ENCODE data around the gene XPR1. TPM values are rescaled to one million over a fixed set of nuclear protein-coding genes. Genes with fewer than 3 reads are reported as not detected.

Gene XPR1
- total RNA-seq, 1 donor, result 25.7 TPM

DNA sequence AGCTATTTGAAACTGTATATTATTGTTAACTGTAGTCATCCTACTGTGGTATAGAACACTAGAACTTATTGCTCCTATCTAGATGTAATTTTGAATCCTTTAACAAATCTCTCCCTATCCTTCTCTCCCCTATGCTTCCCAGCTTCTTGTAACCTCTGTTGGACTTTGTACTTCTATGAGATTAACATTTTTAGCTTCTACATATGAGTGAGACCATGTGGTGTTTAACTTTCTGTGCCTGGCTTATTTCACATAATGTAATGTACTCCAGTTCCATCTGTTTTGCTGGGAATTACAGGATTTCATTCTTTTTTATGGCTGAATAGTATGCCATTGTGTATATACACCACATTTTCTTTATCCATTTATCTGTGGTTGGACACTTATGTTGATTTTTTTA is 216.4 kb downstream of the XPR1 start:
- H3K9me3 ChIP-seq (ENCODE audit: low read depth, low read length), result no peaks in the 10 kb centered on the region
- no peaks in the 10 kb centered on the region for H3K27me3 ChIP-seq (ENCODE audit: insufficient read depth, low read length)
- no peaks in the 10 kb centered on the region for H3K4me1 ChIP-seq (ENCODE audit: insufficient read depth, low read length)
- no peaks in the 10 kb centered on the region for H3K36me3 ChIP-seq (ENCODE audit: insufficient read depth, low read length)
- no peak overlapping the region for H2AFZ ChIP-seq (ENCODE audit: low read length)
- no peak overlapping the region for H3K4me3 ChIP-seq (ENCODE audit: insufficient read depth, low read length)
- no peak overlapping the region for H3K4me2 ChIP-seq (ENCODE audit: insufficient read depth, low read length)
- no peak overlapping the region for H3K27ac ChIP-seq (ENCODE audit: low read depth, low read length)
- no peaks in the 10 kb centered on the region for H4K20me1 ChIP-seq (ENCODE audit: insufficient read depth, low read length)
- TF ChIP-seq, protein P1, sequence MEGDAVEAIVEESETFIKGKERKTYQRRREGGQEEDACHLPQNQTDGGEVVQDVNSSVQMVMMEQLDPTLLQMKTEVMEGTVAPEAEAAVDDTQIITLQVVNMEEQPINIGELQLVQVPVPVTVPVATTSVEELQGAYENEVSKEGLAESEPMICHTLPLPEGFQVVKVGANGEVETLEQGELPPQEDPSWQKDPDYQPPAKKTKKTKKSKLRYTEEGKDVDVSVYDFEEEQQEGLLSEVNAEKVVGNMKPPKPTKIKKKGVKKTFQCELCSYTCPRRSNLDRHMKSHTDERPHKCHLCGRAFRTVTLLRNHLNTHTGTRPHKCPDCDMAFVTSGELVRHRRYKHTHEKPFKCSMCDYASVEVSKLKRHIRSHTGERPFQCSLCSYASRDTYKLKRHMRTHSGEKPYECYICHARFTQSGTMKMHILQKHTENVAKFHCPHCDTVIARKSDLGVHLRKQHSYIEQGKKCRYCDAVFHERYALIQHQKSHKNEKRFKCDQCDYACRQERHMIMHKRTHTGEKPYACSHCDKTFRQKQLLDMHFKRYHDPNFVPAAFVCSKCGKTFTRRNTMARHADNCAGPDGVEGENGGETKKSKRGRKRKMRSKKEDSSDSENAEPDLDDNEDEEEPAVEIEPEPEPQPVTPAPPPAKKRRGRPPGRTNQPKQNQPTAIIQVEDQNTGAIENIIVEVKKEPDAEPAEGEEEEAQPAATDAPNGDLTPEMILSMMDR (IDR thresholded peaks at IDR 0.05; ENCODE audit: extremely low read depth, low read depth, low read length), result no peak
- no peak for DNase-seq (ENCODE audit: insufficient read length, low spot score, missing footprints)
- H3K79me2 ChIP-seq (ENCODE audit: insufficient read depth, low read length), result no peaks in the 10 kb centered on the region

- H3K9me3 ChIP-seq (ENCODE audit: low read depth, low read length), result no peaks in the 10 kb centered on the region
These were observed 217.4 kb downstream of the XPR1 start for GRCh38 chr1:180849031-180849775.

DNA sequence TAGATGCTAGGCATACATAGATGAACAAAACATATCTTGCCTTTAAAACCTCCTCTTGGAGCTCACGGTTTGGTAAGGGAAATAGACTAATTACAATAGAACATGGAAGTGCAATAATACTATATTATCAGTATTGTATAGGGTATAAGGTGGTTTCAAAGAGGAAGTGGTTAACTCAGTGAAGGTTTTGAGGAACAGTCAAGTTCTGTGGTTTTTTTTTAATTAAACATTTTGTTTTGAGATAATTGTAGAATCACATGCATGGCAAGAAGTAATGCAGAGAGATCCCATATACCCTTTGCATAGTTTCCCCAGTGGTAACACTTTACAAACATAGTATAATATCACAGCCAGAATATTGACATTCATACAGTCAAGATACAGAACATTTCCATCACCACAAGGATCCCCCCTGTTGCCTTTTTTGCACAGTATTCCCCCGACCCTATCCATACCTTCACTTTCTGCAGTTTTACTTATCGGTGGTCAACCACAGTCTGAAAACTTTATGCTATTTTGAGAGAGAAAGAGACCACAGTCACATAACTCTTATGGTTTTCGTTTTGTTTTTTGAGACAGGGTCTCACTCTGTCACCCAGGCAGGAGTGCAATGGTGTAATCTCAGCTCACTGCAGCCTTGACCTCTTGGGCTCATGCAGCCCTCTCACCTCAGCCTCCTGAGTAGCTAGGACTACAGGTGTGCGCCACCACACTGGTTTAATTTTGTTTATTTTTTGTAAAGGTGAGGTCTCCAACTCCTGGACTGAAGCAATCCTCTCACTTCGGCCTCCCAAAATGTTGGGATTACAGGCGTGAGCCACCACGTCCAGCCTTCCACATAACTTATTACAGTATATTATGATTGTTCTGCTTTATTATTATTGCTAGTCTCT is 220.4 kb downstream of the XPR1 start:
- Histone ChIP-seq H3K27ac (ENCODE audit: low read depth, low read length) (no peak overlapping the region), H3K27me3 (ENCODE audit: insufficient read depth, low read length) (no peaks in the 10 kb centered on the region), H3K4me1 (ENCODE audit: insufficient read depth, low read length) (no peaks in the 10 kb centered on the region), H3K4me2 (ENCODE audit: insufficient read depth, low read length) (no peak overlapping the region), H2AFZ (ENCODE audit: low read length) (no peak overlapping the region), H3K36me3 (ENCODE audit: insufficient read depth, low read length) (no peaks in the 10 kb centered on the region), H3K79me2 (ENCODE audit: insufficient read depth, low read length) (no peaks in the 10 kb centered on the region), H3K4me3 (ENCODE audit: insufficient read depth, low read length) (no peak overlapping the region), H3K9me3 (ENCODE audit: low read depth, low read length) (no peaks in the 10 kb centered on the region), H4K20me1 (ENCODE audit: insufficient read depth, low read length) (no peaks in the 10 kb centered on the region)
- TF ChIP-seq, protein P1 (IDR thresholded peaks at IDR 0.05; ENCODE audit: extremely low read depth, low read depth, low read length), result no peak
- no peak for DNase-seq (ENCODE audit: insufficient read length, low spot score, missing footprints)

More at GRCh38 chr1:180849031-180849775, 217.4 kb downstream of the XPR1 start:
- Histone ChIP-seq H2AFZ (ENCODE audit: low read length) (no peak overlapping the region), H3K27ac (ENCODE audit: low read depth, low read length) (no peak overlapping the region), H3K4me3 (ENCODE audit: insufficient read depth, low read length) (no peak overlapping the region), H4K20me1 (ENCODE audit: insufficient read depth, low read length) (no peaks in the 10 kb centered on the region), H3K4me2 (ENCODE audit: insufficient read depth, low read length) (no peak overlapping the region), H3K79me2 (ENCODE audit: insufficient read depth, low read length) (no peaks in the 10 kb centered on the region), H3K4me1 (ENCODE audit: insufficient read depth, low read length) (no peaks in the 10 kb centered on the region), H3K36me3 (ENCODE audit: insufficient read depth, low read length) (no peaks in the 10 kb centered on the region), H3K27me3 (ENCODE audit: insufficient read depth, low read length) (no peaks in the 10 kb centered on the region)
- TF ChIP-seq, protein P1 (IDR thresholded peaks at IDR 0.05; ENCODE audit: extremely low read depth, low read depth, low read length), result no peak
- DNase-seq (ENCODE audit: insufficient read length, low spot score, missing footprints), result no peak

- H3K4me1 ChIP-seq (ENCODE audit: insufficient read depth, low read length), result no peaks in the 10 kb centered on the region
- H3K4me3 ChIP-seq (ENCODE audit: insufficient read depth, low read length), result no peak overlapping the region
- no peaks in the 10 kb centered on the region for H3K36me3 ChIP-seq (ENCODE audit: insufficient read depth, low read length)
- no peak overlapping the region for H2AFZ ChIP-seq (ENCODE audit: low read length)
- no peaks in the 10 kb centered on the region for H3K9me3 ChIP-seq (ENCODE audit: low read depth, low read length)
- no peaks in the 10 kb centered on the region for H3K27me3 ChIP-seq (ENCODE audit: insufficient read depth, low read length)
- H3K79me2 ChIP-seq (ENCODE audit: insufficient read depth, low read length), result no peaks in the 10 kb centered on the region
- H3K4me2 ChIP-seq (ENCODE audit: insufficient read depth, low read length), result no peak overlapping the region
- no peak for DNase-seq (ENCODE audit: insufficient read length, low spot score, missing footprints)
- H4K20me1 ChIP-seq (ENCODE audit: insufficient read depth, low read length), result no peaks in the 10 kb centered on the region
- no peak overlapping the region for H3K27ac ChIP-seq (ENCODE audit: low read depth, low read length)
- TF ChIP-seq, protein P1 (IDR thresholded peaks at IDR 0.05; ENCODE audit: extremely low read depth, low read depth, low read length), result no peak
These were observed 222.2 kb downstream of the XPR1 start for GRCh38 chr1:180854001-180854400.
